Ovary (tissue), 9 donors: ENCODE results near the gene AKAP5. TPM values are rescaled to one million over a fixed set of nuclear protein-coding genes. Genes with fewer than 3 reads are reported as not detected.

Experiments
- polyA plus RNA-seq, 2 donors: library from polyadenylated mRNA; stranded (reverse); fragments of 200-250 nt in 1 of 2; fragments of 350-450 nt in 1 of 2; fragmentation: Illumina TruSeq in 1 of 2; extraction: RNeasy Lipid Tissue Mini Kit (QIAGEN cat#74804) in 1 of 2; gene quantifications; one replicate each; pipeline ENCODE4 v1.2.3, GENCODE V29; 2013 to 2014
- total RNA-seq, 7 donors: library from RNA; depleted of rRNA in 2 of 7; stranded (reverse); fragments of >200 nt in 2 of 7; fragmentation: NEBNext Ultra II Directional in 3 of 7; extraction: Animal tissue kit (Norgen Biotek cat#: 25700) in 3 of 7; gene quantifications; one replicate each; pipeline versions ENCODE4 v1.1.0 to v1.2.4, GENCODE V29; 2016 to 2023
- donor health status: DM: no; HTN: no; CAD: no; lungs with moderate emphysema.
- donor health status: DM: no; HTN: no; CAD: no.
- donor health status: Bipolar disorder and iron deficiency.
- donor health status: DM: yes; HTN: yes; CAD: no.
- donor health status: DM: no; HTN: no; CAD: no.
- donor health status: DM: yes; HTN: yes; CAD: no.

The AKAP5 gene
- total and polyA plus RNA-seq, 9 donors, result 0.12 to 1.7 (median 0.56) TPM

Other genes with a start within 250 kb of the AKAP5 start
- 10 to 100 TPM in 5 of 7 donors, 1 to 10 TPM in 2; 7.7 to 26.2 (median 22.3) TPM for gene ESR2, start 171.1 kb upstream of the AKAP5 start, total RNA-seq
- 1 to 10 TPM; 5.1 TPM for gene ESR2, start 171.1 kb upstream of the AKAP5 start, polyA plus RNA-seq
- gene MTHFD1, start 77.1 kb upstream of the AKAP5 start, total RNA-seq, result 10 to 100 TPM; 16.3 to 77.6 (median 52.1) TPM
- gene MTHFD1, start 77.1 kb upstream of the AKAP5 start, polyA plus RNA-seq, result 10 to 100 TPM; 21.5 to 63.7 TPM
- 10 to 100 TPM; 10.2 to 22.6 (median 13.9) TPM for gene ZBTB25, start 38.3 kb downstream of the AKAP5 start, total RNA-seq
- 10 to 100 TPM in 1 of 2 donors, 1 to 10 TPM in 1; 3.5 to 12.3 TPM for gene ZBTB25, start 38.3 kb downstream of the AKAP5 start, polyA plus RNA-seq
- 10 to 100 TPM; 30.6 to 35.8 (median 34.6) TPM for gene ZBTB1, start 39.3 kb downstream of the AKAP5 start, total RNA-seq
- gene ZBTB1, start 39.3 kb downstream of the AKAP5 start, polyA plus RNA-seq, result 10 to 100 TPM; 13.0 to 28.3 TPM
- gene HSPA2, start 75.2 kb downstream of the AKAP5 start, total RNA-seq, result 10 to 100 TPM in 3 of 7 donors, 1 to 10 TPM in 4; 5.1 to 49.7 (median 9.9) TPM
- 1 to 10 TPM; 6.2 to 8.4 TPM for gene HSPA2, start 75.2 kb downstream of the AKAP5 start, polyA plus RNA-seq
- gene PPP1R36, start 84.5 kb downstream of the AKAP5 start, total RNA-seq, result 1 to 10 TPM in 1 of 7 donors, under 1 TPM in 4, not detected in 2; 0.27 to 6.7 (median 0.48) TPM
- gene PPP1R36, start 84.5 kb downstream of the AKAP5 start, polyA plus RNA-seq, result under 1 TPM; 0.24 to 0.68 TPM
- 10 to 100 TPM; 17.5 to 92.9 (median 78.4) TPM for gene PLEKHG3, start 238.9 kb downstream of the AKAP5 start, total RNA-seq
- gene PLEKHG3, start 238.9 kb downstream of the AKAP5 start, polyA plus RNA-seq, result 10 to 100 TPM; 26.3 to 34.2 TPM